ENCODE results near the gene TCF7L1. TPM values are rescaled to one million over a fixed set of nuclear protein-coding genes. Genes with fewer than 3 reads are reported as not detected.
"Not testable (repeated sequence)": the region's sequence is repeated elsewhere in the genome, so short reads cannot be mapped to it uniquely, and the experiment has no call there.

The TCF7L1 gene
- total RNA-seq, 1 donor from 2014 or later = 4.3 TPM

GRCh38 chr2:85183076-85183475, 49.9 kb downstream of the TCF7L1 start:
- DNase-seq (ENCODE audit: low spot score) = no peak

- peak; percentile 30 for DNase-seq (ENCODE audit: low spot score)
These were observed 50.3 kb downstream of the TCF7L1 start for GRCh38 chr2:85183479-85183878.

- no peak for DNase-seq (ENCODE audit: low spot score)
These were observed 51.0 kb downstream of the TCF7L1 start for GRCh38 chr2:85184231-85184630.

GRCh38 chr2:85184990-85185389, 51.8 kb downstream of the TCF7L1 start:
- no peak for DNase-seq (ENCODE audit: low spot score)

- DNase-seq (ENCODE audit: low spot score) = no peak
These were observed 52.3 kb downstream of the TCF7L1 start for GRCh38 chr2:85185431-85185940.

- peak; percentile 78 for DNase-seq (ENCODE audit: low spot score)
These were observed 53.9 kb downstream of the TCF7L1 start for GRCh38 chr2:85187069-85187468.

GRCh38 chr2:85188852-85189251, 55.7 kb downstream of the TCF7L1 start:
- DNase-seq (ENCODE audit: low spot score) = no peak

- no peak for DNase-seq (ENCODE audit: low spot score)
These were observed 56.5 kb downstream of the TCF7L1 start for GRCh38 chr2:85189606-85190270.

GRCh38 chr2:85191157-85191556, 58.0 kb downstream of the TCF7L1 start:
- no peak for DNase-seq (ENCODE audit: low spot score)

GRCh38 chr2:85194780-85195480, 61.7 kb downstream of the TCF7L1 start:
- no peak for DNase-seq (ENCODE audit: low spot score)

- DNase-seq (ENCODE audit: low spot score) = no peak
These were observed 62.8 kb downstream of the TCF7L1 start for GRCh38 chr2:85195956-85196355.

GRCh38 chr2:85199698-85200097, 66.5 kb downstream of the TCF7L1 start:
- peak; percentile 86 for DNase-seq (ENCODE audit: low spot score)

GRCh38 chr2:85209887-85210286, 76.7 kb downstream of the TCF7L1 start:
- no peak for DNase-seq (ENCODE audit: low spot score)

GRCh38 chr2:85210511-85210910, 77.3 kb downstream of the TCF7L1 start:
- no peak for DNase-seq (ENCODE audit: low spot score)

- not testable (repeated sequence) for DNase-seq (ENCODE audit: low spot score)
These were observed 78.4 kb downstream of the TCF7L1 start for GRCh38 chr2:85211606-85212005.

- DNase-seq (ENCODE audit: low spot score) = no peak
These were observed 79.6 kb downstream of the TCF7L1 start for GRCh38 chr2:85212841-85213240.

GRCh38 chr2:85213404-85213803, 80.2 kb downstream of the TCF7L1 start:
- no peak for DNase-seq (ENCODE audit: low spot score)

- no peak for DNase-seq (ENCODE audit: low spot score)
These were observed 80.8 kb downstream of the TCF7L1 start for GRCh38 chr2:85213901-85214512.

- DNase-seq (ENCODE audit: low spot score) = no peak
These were observed 81.9 kb downstream of the TCF7L1 start for GRCh38 chr2:85215081-85215447.

GRCh38 chr2:85215448-85216401, 82.5 kb downstream of the TCF7L1 start:
- peak; percentile 64 for DNase-seq (ENCODE audit: low spot score)

- DNase-seq (ENCODE audit: low spot score) = no peak
These were observed 83.7 kb downstream of the TCF7L1 start for GRCh38 chr2:85216927-85217326.

Measured in umbilical cord (tissue), 2 donors.